WERI-Rb-1 (cell line): Measurements from ENCODE around the gene HACD3.

Experiments used
- DNase-seq: peaks from one replicate; pipeline ENCODE4 v3.0.0-alpha.2; 2020
- H3K27ac ChIP-seq: fragments of 250-450 bp; sonication (Bioruptor Pico); 2 replicates; pipeline ENCODE4 v1.5.1; 2020; ENCODE audit warnings: mild to moderate bottlenecking, moderate library complexity
- H3K27me3 ChIP-seq: fragments of 250-450 bp; sonication (Bioruptor Pico); 2 replicates; pipeline ENCODE4 v1.5.1; 2021; ENCODE audit warnings: mild to moderate bottlenecking, low read depth, moderate library complexity; ENCODE audit not compliant: insufficient read depth, severe bottlenecking
- H3K36me3 ChIP-seq: fragments of 250-450 bp; sonication (Bioruptor Pico); 2 replicates; pipeline ENCODE4 v1.5.1; 2020; ENCODE audit warnings: mild to moderate bottlenecking, moderate library complexity
- H3K4me3 ChIP-seq: 2 replicates; pipeline ENCODE4 v1.5.1; 2011; ENCODE audit warnings: low read depth, mild to moderate bottlenecking, control low read depth, low read length
- H3K9me3 ChIP-seq: fragments of 250-450 bp; sonication (Bioruptor Pico); 2 replicates; pipeline ENCODE4 v1.5.1; 2021; ENCODE audit warnings: mild to moderate bottlenecking, moderate library complexity; ENCODE audit not compliant: severe bottlenecking
- CTCF ChIP-seq: IDR thresholded peaks from 2 replicates; pipeline ENCODE4 v1.5.1; 2011; ENCODE audit warnings: low read depth, mild to moderate bottlenecking, control low read depth, inconsistent platforms, low read length

HACD3 gene

GRCh38 chr15:65584241-65584640 lies 54.0 kb downstream of the HACD3 start:
- TF ChIP-seq CTCF, result no peak
- peaks cover 28% of the 10 kb centered on the region for H3K36me3 ChIP-seq
- DNase-seq, result no peak
- H3K27me3 ChIP-seq, result no peaks in the 10 kb centered on the region
- no peak overlapping the region for H3K4me3 ChIP-seq
- no peaks in the 10 kb centered on the region for H3K9me3 ChIP-seq
- no peak overlapping the region for H3K27ac ChIP-seq

- Histone ChIP-seq H3K27ac (no peak overlapping the region), H3K36me3 (peaks cover 37% of the 10 kb centered on the region), H3K4me3 (no peak overlapping the region), H3K27me3 (no peaks in the 10 kb centered on the region), H3K9me3 (no peaks in the 10 kb centered on the region)
- no peak for TF ChIP-seq CTCF
- DNase-seq, result no peak
Observed at GRCh38 chr15:65587094-65587493, 56.8 kb downstream of the HACD3 start.

DNA sequence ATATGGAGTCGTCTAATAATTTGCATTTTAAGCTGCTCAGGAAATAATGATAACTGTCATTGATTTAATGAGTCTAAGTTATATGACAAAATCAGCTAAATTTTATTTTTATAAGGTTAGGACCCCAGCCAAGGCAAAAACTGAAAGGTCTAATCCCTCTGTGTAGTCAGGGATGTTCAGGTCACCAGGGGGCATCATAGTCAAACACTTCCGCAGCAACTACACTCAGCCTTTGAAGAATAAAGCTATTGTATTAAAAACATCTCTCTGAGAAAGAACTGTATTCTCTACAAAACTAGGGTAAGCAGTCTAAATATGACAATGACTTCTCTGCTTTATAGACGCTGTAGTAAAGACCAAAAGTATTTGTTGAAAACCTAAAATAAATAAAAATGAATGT lies 65.7 kb downstream of the HACD3 start:
- Histone ChIP-seq H3K27ac (no peak overlapping the region), H3K27me3 (no peaks in the 10 kb centered on the region), H3K4me3 (no peak overlapping the region), H3K9me3 (no peaks in the 10 kb centered on the region), H3K36me3 (peaks cover 59% of the 10 kb centered on the region)
- peak; percentile 18 for DNase-seq
- peak; percentile 51 for TF ChIP-seq CTCF

- no peaks in the 10 kb centered on the region for H3K9me3 ChIP-seq
- H3K4me3 ChIP-seq, result no peak overlapping the region
- DNase-seq, result no peak
- peaks cover 49% of the 10 kb centered on the region for H3K36me3 ChIP-seq
- no peak overlapping the region for H3K27ac ChIP-seq
- no peaks in the 10 kb centered on the region for H3K27me3 ChIP-seq
- no peak for TF ChIP-seq CTCF
Observed at GRCh38 chr15:65598468-65598867, 68.2 kb downstream of the HACD3 start.

DNA sequence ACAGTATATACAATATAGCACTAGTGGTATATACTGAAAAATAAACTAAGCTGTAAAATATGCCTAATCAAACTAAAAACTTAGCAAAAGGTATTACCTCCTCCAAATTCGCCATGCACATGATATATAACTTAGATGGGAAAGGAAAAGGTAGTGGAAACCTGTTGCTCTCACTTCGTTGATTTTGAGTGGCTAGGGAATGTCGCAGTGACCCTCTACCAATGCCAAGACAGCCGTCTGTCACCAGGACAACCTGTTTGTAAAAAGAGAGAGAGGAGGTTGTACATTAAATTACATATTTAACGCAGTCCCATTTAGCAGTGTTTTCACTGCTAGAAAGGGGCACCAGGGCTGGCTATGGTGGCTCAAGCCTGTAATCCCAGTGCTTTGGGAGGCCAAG lies 69.4 kb downstream of the HACD3 start:
- Histone ChIP-seq H3K27ac (no peak overlapping the region), H3K36me3 (peaks cover 52% of the 10 kb centered on the region), H3K9me3 (no peaks in the 10 kb centered on the region), H3K4me3 (no peak overlapping the region), H3K27me3 (no peaks in the 10 kb centered on the region)
- DNase-seq, result no peak
- no peak for TF ChIP-seq CTCF

DNA sequence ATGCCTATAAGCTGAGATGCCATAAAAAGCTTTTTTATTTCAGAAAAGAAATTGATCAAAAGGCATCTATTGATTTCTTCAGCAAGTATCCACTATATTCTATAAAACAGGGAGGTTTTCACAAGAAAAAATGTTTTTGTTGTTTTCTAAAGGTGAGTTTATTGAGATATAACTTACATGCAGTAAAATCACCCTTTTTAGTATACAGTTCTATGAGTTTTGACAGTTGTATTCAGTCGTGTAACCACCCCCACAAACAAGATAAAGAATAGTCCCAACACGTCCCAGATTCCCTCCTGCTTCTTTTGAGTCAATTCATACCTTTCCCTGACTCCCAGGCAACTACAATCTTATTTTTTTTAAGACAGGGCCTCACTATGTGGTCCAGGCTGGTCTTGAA lies 72.9 kb downstream of the HACD3 start:
- Histone ChIP-seq H3K9me3 (no peaks in the 10 kb centered on the region), H3K36me3 (peaks cover 34% of the 10 kb centered on the region), H3K27me3 (no peaks in the 10 kb centered on the region), H3K27ac (no peak overlapping the region), H3K4me3 (no peak overlapping the region)
- DNase-seq, result no peak
- no peak for TF ChIP-seq CTCF
